Glutamatergic neuron (in vitro differentiated cells): Measurements from ENCODE around the gene IFI6. TPM values are rescaled to one million over a fixed set of nuclear protein-coding genes. Genes with fewer than 3 reads are reported as not detected.
A peak's percentile ranks its signal among the peaks of the same experiment; 100 is the strongest.

Experiments
- DNase-seq: peaks from one replicate; pipeline ENCODE4 v3.0.0; 2022
- H3K27ac Mint-ChIP-seq: one replicate; pipeline ENCODE4 v1.8.0; 2020; ENCODE audit warnings: mild to moderate bottlenecking, mixed read lengths, inconsistent platforms; ENCODE audit not compliant: unreplicated experiment
- H3K27me3 Mint-ChIP-seq: one replicate; pipeline ENCODE4 v1.8.0; 2020; ENCODE audit warnings: mild to moderate bottlenecking, moderate library complexity, mixed read lengths, inconsistent platforms; ENCODE audit not compliant: unreplicated experiment
- H3K36me3 Mint-ChIP-seq: one replicate; pipeline ENCODE4 v1.8.0; 2020; ENCODE audit warnings: mild to moderate bottlenecking, mixed read lengths, inconsistent platforms; ENCODE audit not compliant: unreplicated experiment
- H3K4me1 Mint-ChIP-seq: one replicate; pipeline ENCODE4 v1.8.0; 2020; ENCODE audit warnings: mild to moderate bottlenecking, low read depth, mixed read lengths, inconsistent platforms; ENCODE audit not compliant: unreplicated experiment
- H3K4me3 Mint-ChIP-seq: one replicate; pipeline ENCODE4 v1.8.0; 2020; ENCODE audit warnings: mild to moderate bottlenecking, mixed read lengths, inconsistent platforms; ENCODE audit not compliant: unreplicated experiment
- H3K9me3 Mint-ChIP-seq: one replicate; pipeline ENCODE4 v1.8.0; 2020; ENCODE audit warnings: mild to moderate bottlenecking, moderate library complexity, mixed read lengths, inconsistent platforms; ENCODE audit not compliant: unreplicated experiment
- total RNA-seq: library from RNA; stranded (reverse); fragmentation: NEBNext Ultra II Directional; extraction: Animal tissue kit (Norgen Biotek cat#: 25700); gene quantifications from one replicate; pipeline ENCODE4 v1.2.1, GENCODE V29; 2021; ENCODE audit not compliant: unreplicated experiment
- TF ChIP-seq, protein P1 (sequence below): fragments of 200-600 bp; sonication (generic); IDR thresholded peaks from one replicate; pipeline ENCODE4 v1.5.0; 2021; ENCODE audit not compliant: partially characterized antibody, unreplicated experiment

IFI6 gene
- total RNA-seq, 1 donor from 2014 or later: 1.4 TPM

DNA sequence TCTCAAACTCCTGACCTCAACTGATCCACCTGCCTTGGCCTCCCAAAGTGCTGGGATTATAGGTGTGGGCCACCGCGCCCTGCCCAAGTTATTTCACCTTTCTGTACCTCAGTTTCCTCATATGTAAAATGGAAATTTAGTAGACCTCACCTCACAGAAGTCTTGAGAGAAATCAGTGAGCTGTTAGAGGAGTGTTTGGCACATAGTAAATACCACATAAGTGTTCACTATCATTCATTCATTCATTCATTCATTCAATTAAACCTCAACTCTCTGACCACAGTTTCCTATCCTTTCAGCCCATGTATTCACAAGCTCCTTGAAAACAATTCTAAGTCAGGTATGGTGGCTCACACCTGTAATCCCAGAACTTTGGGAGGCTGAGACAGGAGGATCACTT, 33.2 kb downstream of the IFI6 start:
- DNase-seq: no peak
- Mint-ChIP-seq H3K36me3 (no peaks in the 10 kb centered on the region), H3K27me3 (peaks cover 9% of the 10 kb centered on the region), H3K4me1 (peaks cover 7% of the 10 kb centered on the region), H3K4me3 (no peak overlapping the region), H3K9me3 (no peaks in the 10 kb centered on the region), H3K27ac (no peak overlapping the region)
- TF ChIP-seq, protein P1, sequence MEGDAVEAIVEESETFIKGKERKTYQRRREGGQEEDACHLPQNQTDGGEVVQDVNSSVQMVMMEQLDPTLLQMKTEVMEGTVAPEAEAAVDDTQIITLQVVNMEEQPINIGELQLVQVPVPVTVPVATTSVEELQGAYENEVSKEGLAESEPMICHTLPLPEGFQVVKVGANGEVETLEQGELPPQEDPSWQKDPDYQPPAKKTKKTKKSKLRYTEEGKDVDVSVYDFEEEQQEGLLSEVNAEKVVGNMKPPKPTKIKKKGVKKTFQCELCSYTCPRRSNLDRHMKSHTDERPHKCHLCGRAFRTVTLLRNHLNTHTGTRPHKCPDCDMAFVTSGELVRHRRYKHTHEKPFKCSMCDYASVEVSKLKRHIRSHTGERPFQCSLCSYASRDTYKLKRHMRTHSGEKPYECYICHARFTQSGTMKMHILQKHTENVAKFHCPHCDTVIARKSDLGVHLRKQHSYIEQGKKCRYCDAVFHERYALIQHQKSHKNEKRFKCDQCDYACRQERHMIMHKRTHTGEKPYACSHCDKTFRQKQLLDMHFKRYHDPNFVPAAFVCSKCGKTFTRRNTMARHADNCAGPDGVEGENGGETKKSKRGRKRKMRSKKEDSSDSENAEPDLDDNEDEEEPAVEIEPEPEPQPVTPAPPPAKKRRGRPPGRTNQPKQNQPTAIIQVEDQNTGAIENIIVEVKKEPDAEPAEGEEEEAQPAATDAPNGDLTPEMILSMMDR: no peak

DNA sequence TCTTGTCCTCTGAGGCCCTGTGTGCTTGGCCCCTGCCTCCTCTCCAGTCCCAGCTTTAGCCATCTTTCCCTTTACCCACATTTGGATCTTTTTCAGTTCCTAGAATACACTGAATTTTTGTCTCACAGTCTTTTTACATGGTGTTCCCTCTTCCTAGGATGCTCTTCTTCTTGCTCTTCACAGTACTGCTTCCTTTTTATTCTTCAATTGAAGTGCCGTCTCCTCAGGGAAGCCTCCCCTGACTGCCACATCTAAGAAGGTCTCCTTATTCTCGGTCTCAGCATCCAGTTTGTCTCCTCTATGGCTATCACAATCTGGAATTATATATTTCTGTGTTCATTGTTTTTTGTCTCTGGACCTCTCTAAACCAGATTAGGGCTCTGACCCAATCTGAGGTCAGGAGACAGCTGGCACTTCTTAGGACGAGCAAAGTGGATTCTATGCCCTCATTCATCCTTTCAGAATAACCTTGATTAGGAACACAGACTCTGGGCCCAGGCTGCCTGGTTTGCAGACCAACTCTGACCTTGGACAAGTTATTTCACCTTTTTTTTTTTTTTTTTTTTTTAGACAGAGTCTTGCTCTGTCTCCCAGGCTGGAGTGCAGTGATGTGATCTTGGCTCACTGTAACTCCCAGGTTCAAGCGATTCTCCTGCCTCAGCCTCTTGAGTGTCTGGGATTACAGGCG, 33.8 kb downstream of the IFI6 start:
- H3K4me1 Mint-ChIP-seq: peaks cover 7% of the 10 kb centered on the region
- peaks cover 13% of the 10 kb centered on the region for H3K27me3 Mint-ChIP-seq
- H3K9me3 Mint-ChIP-seq: no peaks in the 10 kb centered on the region

DNA sequence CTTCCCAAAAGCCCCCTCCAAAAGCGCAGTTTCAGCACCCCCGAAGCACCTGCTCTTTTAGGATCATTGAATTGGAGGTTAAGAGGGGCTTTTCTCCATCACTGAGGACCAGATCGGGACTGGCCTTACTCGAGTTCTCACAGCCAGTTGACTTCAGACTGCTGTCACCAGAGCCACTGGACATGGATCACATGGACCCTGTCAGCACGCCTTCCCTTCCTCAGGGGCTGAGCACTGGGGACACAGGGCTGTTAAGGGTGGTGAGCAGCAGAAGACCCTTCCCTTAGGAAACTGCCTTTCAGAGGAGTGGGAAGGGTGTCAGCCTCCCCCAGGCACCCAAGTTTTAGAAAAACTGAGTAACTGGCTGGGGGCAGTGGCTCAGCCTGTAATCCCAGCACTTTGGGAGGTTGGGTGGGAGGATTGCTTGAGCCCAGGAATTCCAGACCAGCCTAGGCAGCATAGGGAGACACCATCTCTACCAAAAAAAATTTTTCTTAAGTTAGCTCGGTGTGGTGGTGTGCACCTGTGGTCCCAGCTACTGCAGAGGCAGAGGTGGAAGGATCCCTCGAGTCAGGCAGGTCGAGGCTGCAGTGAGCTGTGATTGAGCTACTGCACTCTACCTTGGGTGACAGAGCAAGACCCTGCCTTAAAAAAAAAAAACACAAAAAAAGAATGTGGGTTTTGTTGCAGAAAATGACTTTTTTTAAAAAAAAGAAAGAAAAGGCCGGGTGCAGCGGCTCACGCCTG, 36.4 kb downstream of the IFI6 start:
- H3K36me3 Mint-ChIP-seq: no peaks in the 10 kb centered on the region
- H3K9me3 Mint-ChIP-seq: peaks cover 1% of the 10 kb centered on the region
- H3K27ac Mint-ChIP-seq: no peak overlapping the region
- peaks cover 13% of the 10 kb centered on the region for H3K4me1 Mint-ChIP-seq
- H3K27me3 Mint-ChIP-seq: peaks cover 14% of the 10 kb centered on the region
- DNase-seq: no peak
- no peak overlapping the region for H3K4me3 Mint-ChIP-seq
- TF ChIP-seq, protein P1: no peak

More for the DNA sequence above, 33.8 kb downstream of the IFI6 start:
- Mint-ChIP-seq H3K27ac (no peak overlapping the region), H3K4me3 (no peak overlapping the region), H3K36me3 (no peaks in the 10 kb centered on the region)
- DNase-seq: no peak
- TF ChIP-seq, protein P1: no peak

DNA sequence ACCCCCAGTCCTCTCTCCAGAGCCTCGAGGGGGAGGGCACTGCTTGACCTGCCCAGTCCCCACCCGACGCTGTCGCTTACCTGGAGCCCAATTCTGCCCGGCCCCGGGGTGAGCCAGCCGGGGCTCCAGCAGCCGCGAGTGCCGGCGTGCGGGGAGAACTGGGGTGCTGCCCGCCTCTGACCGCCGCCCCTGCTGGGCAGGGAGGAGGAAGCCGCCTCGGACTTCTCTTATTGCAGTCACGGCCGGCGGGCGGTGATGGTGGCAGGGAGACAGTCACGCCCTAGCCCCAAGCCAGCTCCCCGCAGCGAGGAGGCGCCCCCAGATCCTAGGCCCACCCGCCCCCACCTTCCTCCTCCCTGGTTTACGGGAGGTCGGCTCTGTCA, 37.0 kb downstream of the IFI6 start, which contains the start of gene FGR:
FGR (minus strand) TSS at position 201 of the 383 bp plus-strand sequence. CDS start 11,269 bp downstream, outside the sequence.
- Mint-ChIP-seq H3K27me3 (peaks cover 14% of the 10 kb centered on the region), H3K4me3 (peak within 1 kb of the TSS; percentile 34), H3K9me3 (peaks cover 1% of the 10 kb centered on the region), H3K36me3 (no peaks in the 10 kb centered on the region), H3K27ac (no peak within 1 kb of the TSS), H3K4me1 (peaks cover 14% of the 10 kb centered on the region)
- TF ChIP-seq, protein P1: no peak
- no peak for DNase-seq
